BJ (cell line): ENCODE measurements around the gene PTPRC. TPM values are rescaled to one million over a fixed set of nuclear protein-coding genes. Genes with fewer than 3 reads are reported as not detected.

Experiments
- CTCF ChIA-PET: fragments of 350-600 bp; formaldehyde crosslinking; extraction: SDS; loops from one replicate; lab custom pipeline; 2021; ENCODE audit warnings: antibody characterized with exemption, inconsistent platforms; lab: Yijun Ruan, JAX
- POLR2A ChIA-PET: fragments of 300-600 bp; sonication (Branson Sonifier 250); formaldehyde crosslinking; extraction: SDS; loops from one replicate; lab custom pipeline; 2021; ENCODE audit warnings: antibody characterized with exemption; lab: Charles Lee
- DNase-seq: peaks from one replicate; pipeline ENCODE4 v3.0.0-alpha.2; 2011; ENCODE audit warnings: low read depth
- H3K27me3 ChIP-seq: 2 replicates; pipeline ENCODE4 v1.6.0; 2011; ENCODE audit warnings: low read length; ENCODE audit not compliant: control insufficient read depth, insufficient read depth
- H3K36me3 ChIP-seq: 2 replicates; pipeline ENCODE4 v1.5.1; 2011; ENCODE audit warnings: low read length; ENCODE audit not compliant: control insufficient read depth, insufficient read depth
- H3K4me3 ChIP-seq: 2 replicates; pipeline ENCODE4 v1.5.1; 2011; ENCODE audit warnings: low read depth, mild to moderate bottlenecking, control low read depth, low read length
- CTCF ChIP-seq: IDR thresholded peaks from 2 replicates; pipeline ENCODE4 v1.5.1; 2011; ENCODE audit warnings: low read depth, mild to moderate bottlenecking, control low read depth, inconsistent platforms, low read length, moderate library complexity; ENCODE audit not compliant: insufficient read depth
- polyA plus RNA-seq: library from polyadenylated mRNA; depleted of rRNA; stranded (reverse); fragments of >200 nt; gene quantifications from 2 replicates; pipeline ENCODE4 v1.2.3, GENCODE V29; 2011

Gene PTPRC
- polyA plus RNA-seq, 1 experiment: 0.22 TPM

GRCh38 chr1:198641966-198642668 is 3.3 kb downstream of the PTPRC start:
- ChIA-PET POLR2A (no interaction called here), CTCF (no interaction called here)
- no peak for DNase-seq
- Histone ChIP-seq H3K36me3 (no peaks in the 10 kb centered on the region), H3K4me3 (no peak overlapping the region), H3K27me3 (no peaks in the 10 kb centered on the region)
- no peak for TF ChIP-seq CTCF

GRCh38 chr1:198642983-198643382 is 4.1 kb downstream of the PTPRC start:
- no peak for TF ChIP-seq CTCF
- CTCF ChIA-PET: interaction anchor here (0.6 kb wide), 1 partner anchor 36 kb away, joined by 3 read pairs; no protein-coding TSS in a partner anchor
- DNase-seq: no peak
- POLR2A ChIA-PET: no interaction called here
- Histone ChIP-seq H3K4me3 (no peak overlapping the region), H3K27me3 (no peaks in the 10 kb centered on the region), H3K36me3 (no peaks in the 10 kb centered on the region)

- CTCF ChIA-PET: no interaction called here
- no peak for TF ChIP-seq CTCF
- Histone ChIP-seq H3K4me3 (no peak overlapping the region), H3K27me3 (no peaks in the 10 kb centered on the region), H3K36me3 (no peaks in the 10 kb centered on the region)
- POLR2A ChIA-PET: no interaction called here
- DNase-seq: no peak
Observed at GRCh38 chr1:198643808-198644207, 5.0 kb downstream of the PTPRC start.

GRCh38 chr1:198647055-198647454 is 8.2 kb downstream of the PTPRC start:
- H3K27me3 ChIP-seq: no peaks in the 10 kb centered on the region
- no peaks in the 10 kb centered on the region for H3K36me3 ChIP-seq
- POLR2A ChIA-PET: no interaction called here
- CTCF ChIA-PET: no interaction called here
- no peak overlapping the region for H3K4me3 ChIP-seq
- no peak for TF ChIP-seq CTCF
- no peak for DNase-seq

- CTCF ChIA-PET: no interaction called here
- no peak for DNase-seq
- Histone ChIP-seq H3K36me3 (no peaks in the 10 kb centered on the region), H3K27me3 (no peaks in the 10 kb centered on the region), H3K4me3 (no peak overlapping the region)
- POLR2A ChIA-PET: no interaction called here
- TF ChIP-seq CTCF: no peak
Observed at GRCh38 chr1:198648592-198648991, 9.8 kb downstream of the PTPRC start.
